HG02571 (cell line): ENCODE data around the gene ASCC1.
"Not testable (repeated sequence)": the region's sequence is repeated elsewhere in the genome, so short reads cannot be mapped to it uniquely, and the experiment has no call there.

ENCODE experiments used
- ATAC-seq: cut with Tn5 transposase; IDR thresholded peaks from one replicate; pipeline ENCODE4 v1.9.1; 2021; ENCODE audit warnings: mild to moderate bottlenecking, moderate library complexity; ENCODE audit not compliant: unreplicated experiment

ASCC1 gene

DNA sequence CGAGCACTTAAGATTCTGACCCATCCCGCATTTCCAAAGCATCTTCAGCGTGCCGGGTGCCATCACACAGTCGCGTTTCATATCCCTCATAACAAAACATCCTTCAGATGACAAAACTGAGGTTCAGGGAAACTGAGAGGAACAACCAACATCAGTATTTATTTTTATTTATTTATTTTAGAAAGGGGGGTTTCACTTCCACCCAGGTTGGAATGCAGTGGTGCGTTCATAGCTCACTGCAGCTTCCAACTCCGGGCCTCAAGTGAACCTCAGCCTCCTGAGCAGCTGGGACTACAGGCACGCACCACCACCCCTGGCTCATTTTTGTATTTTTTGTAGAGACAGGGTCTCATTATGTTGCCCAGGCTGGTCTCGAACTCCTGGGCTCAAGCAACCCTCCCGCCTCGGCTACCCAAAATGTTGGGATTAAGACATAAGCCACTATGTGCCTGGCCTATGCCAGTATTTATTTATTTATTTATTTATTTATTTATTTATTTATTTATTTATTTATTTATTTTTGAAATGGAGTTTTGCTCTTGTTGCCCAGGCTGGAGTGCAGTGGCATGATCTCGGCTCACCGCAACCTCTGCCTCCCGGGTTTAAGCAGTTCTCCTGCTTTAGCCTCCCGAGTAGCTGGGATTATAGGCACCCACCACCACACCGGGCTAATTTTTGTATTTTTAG lies 33.2 kb upstream of the ASCC1 start:
- ATAC-seq, result not testable (repeated sequence)

DNA sequence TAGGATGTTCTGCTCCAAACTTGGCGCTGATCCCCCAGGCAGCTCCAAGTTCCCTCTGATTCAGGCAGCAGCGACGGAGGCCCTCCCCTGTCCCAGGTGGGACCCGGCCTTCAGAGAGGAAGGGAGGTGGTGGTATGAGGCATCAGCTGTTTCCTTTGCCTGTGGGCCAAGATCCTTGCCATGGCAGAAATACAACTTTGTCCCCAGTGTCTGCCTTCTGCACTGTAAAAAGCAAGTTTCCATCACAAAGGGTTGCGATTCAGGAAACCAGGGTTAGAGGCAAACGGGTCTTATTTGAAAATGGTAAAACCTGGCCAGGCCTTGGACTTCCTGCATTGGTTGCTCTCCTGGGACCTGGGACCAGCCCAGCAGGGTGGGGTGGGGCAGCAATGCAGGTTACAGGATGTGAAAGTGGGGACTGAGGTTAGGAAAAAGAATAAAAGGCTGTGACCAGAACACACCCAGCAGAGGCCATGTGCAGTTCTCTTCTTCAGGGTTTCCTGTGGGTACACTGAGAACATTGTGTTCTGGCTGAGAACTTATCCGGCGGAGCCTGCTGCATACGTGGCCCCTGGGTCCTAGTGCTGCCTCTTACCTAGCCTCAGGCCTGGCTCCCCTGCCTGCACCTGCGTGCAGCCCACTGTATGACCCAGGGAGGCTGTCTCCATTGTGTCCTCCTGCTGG lies 32.5 kb upstream of the ASCC1 start:
- peak; percentile 73 for ATAC-seq

DNA sequence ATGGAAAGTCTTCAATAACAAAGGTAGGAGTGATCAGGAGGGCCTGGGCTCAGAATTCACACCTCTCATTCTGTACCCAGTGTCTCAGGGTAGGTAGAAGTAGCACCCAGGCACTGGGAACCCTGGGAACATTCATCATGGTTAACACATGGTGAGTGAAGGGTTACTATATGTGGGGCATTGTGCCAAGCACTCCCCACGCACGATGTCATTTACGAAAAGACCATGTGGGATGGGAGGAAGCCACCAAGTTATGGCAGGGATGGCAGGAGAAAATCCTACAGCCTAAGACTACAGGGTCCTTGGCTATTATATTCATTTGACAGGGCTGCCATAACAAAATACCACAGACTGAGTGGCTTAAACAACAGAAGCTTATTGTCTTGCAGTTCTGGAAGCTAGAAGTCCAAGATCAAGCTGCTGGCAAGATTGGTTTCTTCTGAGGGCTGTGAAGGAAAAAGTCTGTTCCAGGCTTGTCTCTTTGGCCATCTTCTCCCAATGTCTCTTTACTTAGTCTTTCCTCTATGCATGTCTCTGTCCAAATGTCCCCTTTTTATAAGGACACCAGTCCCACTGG lies 30.0 kb upstream of the ASCC1 start:
- ATAC-seq, result no peak

DNA sequence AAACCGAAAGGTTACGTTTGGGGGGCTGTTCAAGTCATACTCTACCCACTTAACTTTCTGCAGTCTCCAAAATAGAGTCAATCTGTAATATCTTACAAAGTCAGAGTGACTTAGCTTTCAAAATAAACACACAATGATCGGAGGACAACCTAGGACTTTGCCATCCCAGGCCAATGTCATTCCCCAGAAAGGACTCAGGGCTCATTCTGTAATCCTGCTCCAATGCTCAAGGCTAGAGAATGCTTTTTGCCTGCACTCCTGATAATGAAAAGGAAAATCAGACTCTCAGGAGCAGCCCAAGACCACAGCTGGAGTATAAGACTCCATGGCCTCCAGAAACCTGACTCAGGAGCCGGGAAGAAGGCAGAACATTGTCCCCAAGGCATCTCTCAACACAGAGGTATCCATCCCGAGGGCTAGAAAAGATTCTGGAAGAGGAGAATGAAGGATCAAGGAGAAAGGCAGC lies 28.5 kb upstream of the ASCC1 start:
- no peak for ATAC-seq

DNA sequence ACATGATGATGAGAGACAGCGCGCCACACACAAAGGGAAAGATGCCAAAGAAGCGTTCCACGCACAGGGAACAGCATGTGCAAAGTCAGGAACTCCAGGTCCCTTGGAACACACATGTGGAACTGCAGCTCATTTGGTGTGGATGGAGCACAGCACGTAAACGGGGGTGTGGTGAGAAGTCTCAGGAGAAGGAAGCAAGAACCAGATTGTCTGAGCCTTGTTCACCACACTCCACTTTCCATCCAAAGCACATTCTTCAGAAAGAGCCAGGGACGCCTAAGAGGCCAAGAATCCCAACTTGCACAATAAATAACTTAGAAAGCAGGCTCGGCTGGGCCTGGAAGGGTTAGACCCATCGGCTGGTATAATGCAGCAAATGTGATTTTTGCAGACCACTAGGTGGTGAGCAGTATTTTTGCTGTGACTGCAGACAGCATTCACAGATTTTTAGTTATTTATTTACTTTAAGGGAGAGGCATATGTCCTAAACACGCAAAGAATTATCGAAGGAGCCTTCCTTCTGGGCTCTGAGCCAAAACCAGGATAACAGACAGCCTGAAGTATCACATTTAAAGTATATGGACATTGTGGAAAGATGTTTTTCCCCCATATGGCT lies 27.9 kb upstream of the ASCC1 start:
- ATAC-seq, result no peak

DNA sequence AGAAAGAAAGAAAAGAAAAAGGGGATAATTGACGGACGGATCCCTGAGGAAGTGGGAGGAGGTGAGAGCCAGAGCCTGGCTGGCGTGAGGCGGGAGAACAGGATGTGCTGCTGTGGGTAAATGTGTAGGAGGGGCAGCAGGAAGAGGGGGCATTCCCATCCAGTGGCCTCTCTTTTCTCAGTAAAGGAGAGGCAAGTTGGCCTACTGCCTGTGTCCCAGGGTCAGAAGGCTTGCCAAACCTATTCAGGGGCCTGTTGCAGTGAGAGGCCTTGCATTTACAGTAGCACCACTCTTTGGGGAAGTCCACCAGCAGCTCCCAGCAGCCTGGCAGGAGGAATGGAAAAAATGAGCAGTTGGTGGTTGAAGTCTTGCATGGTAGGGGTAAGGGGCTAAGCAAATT lies 26.6 kb upstream of the ASCC1 start:
- ATAC-seq, result no peak

DNA sequence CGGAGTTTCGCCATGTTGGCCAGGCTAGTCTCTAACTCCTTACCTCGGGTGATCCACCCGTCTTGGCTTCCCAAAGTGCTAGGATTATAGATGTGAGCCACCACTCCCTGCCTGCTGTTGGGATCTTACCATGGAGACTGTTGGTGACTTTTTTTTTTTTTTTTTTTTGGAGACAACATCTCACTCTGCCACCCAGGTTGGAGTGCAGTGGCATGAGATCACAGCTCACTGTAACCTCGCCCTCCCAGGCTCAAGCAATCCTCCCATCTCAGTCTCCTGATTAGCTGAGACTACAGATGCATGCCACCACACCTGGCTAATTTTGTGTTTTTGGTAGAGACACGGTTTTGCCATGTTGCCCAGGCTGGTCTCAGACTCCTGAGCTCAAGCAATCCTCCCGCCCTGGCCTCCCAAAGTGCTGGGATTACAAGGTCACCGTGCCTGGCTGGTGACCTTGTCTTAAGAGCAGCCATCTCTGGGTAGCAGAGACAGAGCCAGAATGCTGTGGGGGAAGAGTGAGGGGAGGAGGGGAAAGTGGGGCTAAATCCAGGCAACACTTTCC lies 25.7 kb upstream of the ASCC1 start:
- ATAC-seq, result no peak

DNA sequence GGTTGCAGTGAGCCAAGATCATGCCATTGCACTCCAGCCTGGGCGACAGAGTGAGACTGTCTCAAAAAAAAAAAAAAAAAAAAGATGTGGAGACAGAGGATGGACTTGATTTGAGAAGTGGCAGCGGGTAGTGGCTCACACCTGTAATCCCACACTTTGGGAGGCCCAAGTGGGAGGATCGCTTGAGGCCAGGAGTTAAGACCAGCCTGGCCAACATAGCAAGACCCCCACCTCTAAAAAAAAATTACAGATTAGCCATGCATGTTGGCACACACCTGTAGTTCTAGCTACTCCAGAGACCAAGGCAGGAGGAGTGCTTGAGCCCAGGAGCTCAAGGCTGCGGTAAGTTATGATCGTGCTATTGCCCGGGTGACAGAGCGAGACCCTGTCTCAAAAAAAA lies 24.3 kb upstream of the ASCC1 start:
- ATAC-seq, result no peak

DNA sequence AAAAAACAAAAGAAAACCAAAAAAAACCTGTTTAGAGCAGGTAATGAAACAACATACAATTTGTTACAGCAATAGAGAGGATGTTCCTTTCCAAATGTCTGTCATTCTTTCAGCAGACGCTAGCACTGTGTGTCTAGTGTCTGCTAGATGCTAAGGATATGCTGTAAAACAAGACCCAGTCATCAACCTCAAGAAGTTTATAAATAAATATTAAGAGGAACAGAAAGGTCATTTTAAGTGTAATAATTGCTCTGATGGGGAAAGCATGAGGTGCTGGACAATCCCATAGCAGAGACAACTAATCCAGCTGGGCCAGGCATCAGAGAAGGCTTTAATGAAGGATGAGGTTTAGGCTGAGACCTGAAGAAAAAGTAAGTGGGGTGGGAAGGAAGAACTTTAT lies 23.3 kb upstream of the ASCC1 start:
- ATAC-seq, result no peak

DNA sequence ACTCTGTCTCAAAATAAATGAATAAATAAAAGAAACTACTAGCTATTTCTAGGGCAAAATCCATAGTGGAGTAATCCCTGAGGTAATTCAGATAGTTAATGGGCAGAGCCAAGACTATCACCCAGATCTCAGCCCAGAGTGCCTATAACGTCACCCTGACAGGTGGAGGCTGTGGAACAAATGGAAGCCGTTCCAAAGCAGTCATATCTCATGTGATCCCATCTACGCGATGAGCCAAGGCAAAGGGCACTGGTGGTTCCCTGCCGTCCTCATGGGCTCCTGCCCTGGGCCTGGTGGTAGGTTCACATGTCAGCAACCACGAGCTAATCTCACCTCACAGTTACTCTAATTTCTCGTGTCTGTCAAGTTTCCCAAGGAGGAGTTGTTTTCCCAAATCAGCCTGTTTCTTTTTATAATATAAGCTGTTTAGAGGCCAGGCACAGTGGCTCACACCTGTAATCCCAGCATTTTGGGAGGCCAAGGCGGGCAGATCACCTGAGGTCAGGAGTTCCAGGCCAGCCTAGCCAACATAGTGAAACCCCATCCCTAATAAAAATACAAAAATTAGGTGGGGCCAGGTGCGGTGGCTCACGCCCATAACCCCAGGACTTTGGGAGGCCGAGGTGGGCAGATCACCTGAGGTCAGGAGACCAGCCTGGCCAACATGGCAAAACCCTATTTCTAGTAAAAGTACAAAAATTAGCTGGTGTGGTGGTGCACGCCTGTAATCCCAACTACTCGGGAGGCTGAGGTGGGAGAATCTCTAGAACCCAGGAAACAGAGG lies 22.5 kb upstream of the ASCC1 start:
- ATAC-seq, result no peak

DNA sequence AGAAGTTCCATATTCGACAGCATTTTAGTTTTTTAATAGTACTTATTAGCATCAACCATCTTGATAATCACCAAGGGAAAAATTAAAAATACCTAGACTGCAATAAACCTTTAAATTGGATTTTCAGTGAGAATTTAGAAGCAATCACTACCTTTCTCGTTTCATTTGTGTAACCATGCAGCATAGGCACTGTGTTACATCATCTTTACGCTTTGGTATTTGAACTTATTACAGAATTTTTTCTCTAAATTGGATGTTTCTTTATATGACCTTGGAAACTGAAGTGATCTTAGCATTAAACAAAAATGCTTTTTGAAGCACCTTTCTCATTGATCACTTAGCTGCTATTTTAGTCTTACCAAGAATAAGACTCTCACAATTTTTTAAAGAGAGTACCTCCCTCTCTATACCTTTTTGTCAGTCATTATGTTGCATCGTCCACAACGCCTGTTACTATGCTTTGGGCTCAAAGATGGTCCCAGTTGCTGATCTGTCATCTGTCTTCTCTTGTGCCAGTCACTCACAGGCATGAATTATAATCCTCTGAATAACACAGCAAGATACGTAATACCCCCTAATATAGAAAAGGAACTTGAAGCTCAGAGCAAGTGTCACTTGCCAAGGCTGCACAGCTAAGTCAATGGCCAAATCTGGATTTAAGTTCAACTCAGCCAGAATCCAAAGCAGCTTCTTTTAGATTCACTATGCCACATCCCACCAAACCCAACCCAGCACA lies 19.6 kb upstream of the ASCC1 start:
- ATAC-seq, result no peak

DNA sequence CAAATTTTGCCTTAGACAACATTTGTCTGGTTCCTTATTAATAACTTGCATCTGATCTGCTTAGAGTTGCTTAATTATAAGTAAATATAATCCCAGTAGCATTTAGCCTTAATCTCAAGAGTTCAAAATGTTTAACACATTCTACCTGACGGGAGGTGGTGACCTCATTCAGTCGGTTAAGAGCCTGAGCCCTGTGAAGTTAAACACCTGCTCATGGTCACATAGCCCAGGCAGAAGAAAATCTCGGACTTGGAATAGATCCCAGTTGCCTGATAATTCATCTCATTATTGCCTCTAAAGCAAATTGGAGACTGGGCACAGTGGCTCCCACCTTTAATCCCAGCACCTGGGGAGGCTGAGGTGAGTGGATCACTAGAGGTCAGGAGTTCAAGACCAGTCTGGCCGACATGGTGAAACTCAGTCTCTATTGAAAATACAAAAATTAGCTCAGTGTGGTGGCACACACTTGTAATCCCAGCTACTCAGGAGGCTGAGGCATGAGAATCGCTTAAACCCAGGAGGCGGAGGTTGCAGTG lies 18.6 kb upstream of the ASCC1 start:
- ATAC-seq, result no peak

DNA sequence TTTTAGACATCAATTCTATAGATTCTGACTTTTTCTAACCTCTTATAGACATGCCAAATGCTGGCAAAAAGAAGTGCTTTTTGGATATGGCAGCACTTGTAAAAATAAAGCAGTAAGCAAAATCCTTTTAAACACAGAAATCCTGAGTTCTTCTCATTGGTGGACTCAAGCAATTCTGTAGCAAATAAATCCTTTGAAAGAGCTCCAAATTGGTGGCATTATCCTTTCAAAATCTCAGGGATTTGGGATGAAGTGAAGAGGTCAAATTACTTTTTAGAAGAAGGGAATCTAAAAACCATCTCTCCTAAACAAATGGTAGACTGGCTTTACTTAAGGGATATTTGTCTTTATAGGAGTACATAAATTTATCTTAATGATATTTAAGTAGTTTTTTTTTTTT lies 17.5 kb upstream of the ASCC1 start:
- ATAC-seq, result no peak

DNA sequence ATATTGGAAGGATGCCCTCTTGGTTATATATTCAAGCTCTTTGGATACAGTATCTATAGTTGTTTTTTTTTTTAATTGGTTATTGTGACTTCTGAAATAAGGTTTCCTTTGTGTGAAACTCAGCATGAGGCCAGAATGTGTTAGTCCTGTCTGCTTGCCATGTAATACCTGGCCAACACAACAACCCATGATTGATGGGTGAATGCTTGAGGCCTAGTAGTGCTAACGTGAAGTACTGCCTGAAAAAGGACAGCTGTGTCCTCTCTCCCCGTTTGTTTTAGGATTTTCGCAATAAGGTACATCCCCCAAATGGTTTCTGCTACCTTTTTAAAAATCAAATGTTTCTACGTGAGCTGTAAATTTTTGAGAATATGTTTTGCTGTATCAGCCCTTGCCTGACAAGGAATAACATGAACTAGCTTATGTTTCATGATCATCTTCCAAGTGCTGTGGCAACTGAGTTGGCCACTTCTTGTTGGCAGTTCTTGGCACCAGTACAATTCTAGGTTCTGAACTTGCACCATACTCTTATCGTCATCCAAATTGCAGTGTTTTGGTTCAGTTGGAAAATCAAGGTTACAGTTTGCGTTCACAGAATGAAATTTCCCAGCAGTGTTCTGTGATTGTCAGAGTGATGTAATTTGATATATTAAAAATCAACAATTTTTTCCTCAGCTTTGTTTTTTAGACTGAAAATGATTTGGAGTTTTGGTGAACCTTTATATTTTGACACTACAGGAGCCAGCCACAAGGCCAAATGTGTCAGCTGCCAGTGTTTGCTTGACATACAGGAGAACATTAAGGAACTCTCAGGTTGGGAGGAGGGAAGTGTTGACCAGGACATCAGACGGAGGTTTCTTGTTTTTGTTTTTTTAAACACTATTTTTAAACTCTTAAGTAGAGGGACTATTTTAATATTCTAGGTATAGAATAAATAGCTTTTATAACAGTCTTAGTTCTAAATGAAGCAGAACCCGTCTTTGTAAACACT lies 13.5 kb upstream of the ASCC1 start:
- no peak for ATAC-seq

DNA sequence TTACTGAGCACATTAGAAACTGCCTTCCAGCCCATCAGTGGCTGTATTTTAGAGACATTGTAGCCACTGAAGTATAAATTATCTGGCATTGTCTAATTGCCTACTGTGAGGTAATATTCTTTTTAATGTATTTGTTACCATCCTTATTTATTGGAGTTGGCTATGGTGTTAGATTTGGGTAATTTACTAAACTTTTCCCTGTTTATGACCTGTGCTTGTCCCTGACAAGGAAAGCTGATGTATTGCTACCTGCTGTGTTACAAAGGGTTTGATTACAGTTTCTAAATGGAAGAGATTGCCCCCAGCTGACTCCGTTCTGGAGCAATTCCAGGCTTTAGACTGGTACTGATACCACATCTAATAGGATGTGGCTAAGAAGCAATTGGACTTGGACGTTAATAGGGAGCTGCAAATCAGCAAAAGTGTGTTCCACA lies 12.3 kb upstream of the ASCC1 start:
- ATAC-seq, result no peak

DNA sequence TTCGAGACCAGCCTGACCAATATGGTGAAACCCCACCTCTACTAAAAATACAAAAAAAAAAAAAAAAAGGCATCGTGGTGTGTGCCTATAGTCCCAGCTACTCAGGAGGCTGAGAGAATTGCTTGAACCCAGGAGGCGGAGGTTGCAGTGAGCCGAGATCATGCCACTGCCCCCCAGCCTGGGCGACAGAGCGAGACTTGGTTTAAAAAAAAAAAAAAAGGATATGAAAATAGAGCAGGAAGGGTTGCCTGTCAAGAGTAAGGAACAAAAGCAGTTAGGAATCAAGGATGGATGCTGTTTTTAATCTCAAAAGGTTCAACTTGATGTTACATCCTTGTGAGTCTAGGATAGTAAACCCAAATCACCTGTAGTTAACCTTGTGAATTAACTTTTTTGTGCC lies 11.8 kb upstream of the ASCC1 start:
- ATAC-seq, result no peak

DNA sequence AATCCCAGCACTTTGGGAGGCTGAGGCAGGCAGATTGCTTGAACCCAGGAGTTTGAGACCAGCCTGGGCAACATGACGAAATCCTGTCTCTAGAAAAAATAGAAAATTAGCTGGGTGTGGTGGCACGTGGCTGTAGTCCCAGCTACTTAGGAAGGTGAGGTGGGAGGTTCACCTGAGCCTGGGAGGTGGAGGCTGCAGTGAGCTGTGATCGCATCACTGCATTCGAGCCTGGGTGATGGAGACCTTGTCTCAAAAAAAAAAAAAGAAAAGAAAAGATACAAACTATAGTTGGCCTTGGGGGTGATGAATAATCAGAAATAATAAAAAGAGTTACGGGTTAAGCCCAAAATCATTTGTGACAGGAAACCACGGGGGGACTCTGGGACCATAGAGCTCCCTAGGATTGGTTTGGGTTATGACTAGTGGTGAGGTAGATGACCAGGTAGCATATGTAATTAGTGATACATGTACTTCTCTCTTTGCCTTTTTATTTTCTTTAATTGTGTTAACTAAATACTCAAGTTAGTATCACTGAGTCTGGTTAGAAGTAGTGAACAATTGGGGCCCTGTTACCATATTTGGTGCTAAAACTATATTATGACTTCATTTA lies 10.4 kb upstream of the ASCC1 start:
- ATAC-seq, result no peak

DNA sequence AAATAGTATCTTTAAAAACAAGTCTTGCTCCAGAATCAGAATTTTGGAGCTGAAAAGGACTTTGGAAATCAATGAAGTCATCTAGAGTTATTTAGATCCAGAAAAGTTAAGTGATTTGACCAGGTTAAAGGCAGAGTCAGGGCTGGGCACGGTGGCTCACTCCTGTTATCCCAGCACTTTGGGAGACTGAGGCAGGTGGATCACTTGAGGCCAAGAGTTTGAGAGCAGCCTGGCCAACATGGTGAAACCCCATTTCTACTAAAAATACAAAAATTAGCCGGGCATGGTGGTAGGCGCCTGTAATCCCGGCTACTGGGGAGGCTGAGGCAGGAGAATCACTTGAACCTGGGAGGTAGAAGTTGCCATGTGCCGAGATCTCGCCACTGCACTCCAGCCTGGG lies 8.1 kb upstream of the ASCC1 start:
- not testable (repeated sequence) for ATAC-seq
